GM12892 (cell line): ENCODE results near the gene NCOA5.

ENCODE experiments used
- POLR2A ChIP-seq: IDR thresholded peaks from 2 replicates; pipeline ENCODE4 v1.6.1; 2011; ENCODE audit warnings: low read depth, low read length, control low read depth
- POLR2AphosphoS5 ChIP-seq: IDR thresholded peaks from 2 replicates; pipeline ENCODE4 v1.6.1; 2011; ENCODE audit warnings: low read depth, low read length, control low read depth
- TAF1 ChIP-seq: IDR thresholded peaks from 2 replicates; pipeline ENCODE4 v1.6.1; 2011; ENCODE audit warnings: low read depth, mild to moderate bottlenecking, control low read depth, low read length, borderline replicate concordance

GRCh38 chr20:46060975-46061374 lies 28.8 kb downstream of the NCOA5 start:
- TF ChIP-seq TAF1 (no peak), POLR2A (no peak), POLR2AphosphoS5 (no peak)
